HG03159 (cell line): ENCODE data around the gene LPAR1.
"Not testable (repeated sequence)": the region's sequence is repeated elsewhere in the genome, so short reads cannot be mapped to it uniquely, and the experiment has no call there.

Experiments
- ATAC-seq: cut with Tn5 transposase; IDR thresholded peaks from one replicate; pipeline ENCODE4 v1.9.1; 2021; ENCODE audit warnings: mild to moderate bottlenecking, moderate library complexity; ENCODE audit not compliant: unreplicated experiment

The LPAR1 gene

DNA sequence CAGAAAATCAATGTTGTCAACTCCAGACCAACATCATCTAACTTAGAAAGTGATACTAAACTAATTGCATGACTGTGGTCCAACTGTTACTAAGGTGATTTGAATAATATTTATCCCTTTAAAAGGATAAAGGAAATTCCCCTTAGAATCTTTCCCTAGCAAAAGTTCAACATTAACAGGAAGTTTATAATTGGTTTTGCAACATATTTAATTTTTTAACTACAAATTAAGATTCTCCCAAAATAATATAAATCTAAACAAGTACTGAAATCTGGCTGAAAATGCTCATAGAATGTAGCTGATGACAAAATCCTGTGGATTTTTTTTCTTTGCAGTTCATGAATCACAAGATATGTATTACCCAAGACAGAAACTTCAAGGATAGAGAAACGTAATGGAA, 151.4 kb downstream of the LPAR1 start:
- ATAC-seq = no peak

- no peak for ATAC-seq
Measured at GRCh38 chr9:110880189-110880588, 158.1 kb downstream of the LPAR1 start.

DNA sequence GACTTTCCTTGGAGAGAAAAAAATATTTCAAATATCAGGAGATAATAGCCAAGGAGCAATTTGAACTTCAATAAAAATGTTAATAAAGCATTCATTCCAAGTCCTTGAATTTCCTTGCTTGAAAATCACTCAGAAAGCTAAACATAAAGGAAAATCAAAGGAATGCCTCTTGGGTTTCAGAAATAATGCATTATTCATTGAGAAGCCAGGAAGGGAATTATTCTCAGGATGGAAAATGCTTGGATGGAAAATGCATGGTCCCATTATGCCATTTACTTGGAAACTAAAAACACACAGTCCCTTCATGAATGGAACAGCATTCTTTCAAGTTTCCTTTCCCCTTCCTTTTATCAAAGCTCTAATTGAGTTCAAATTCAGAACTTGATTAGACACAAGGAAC, 160.9 kb downstream of the LPAR1 start:
- ATAC-seq = no peak

DNA sequence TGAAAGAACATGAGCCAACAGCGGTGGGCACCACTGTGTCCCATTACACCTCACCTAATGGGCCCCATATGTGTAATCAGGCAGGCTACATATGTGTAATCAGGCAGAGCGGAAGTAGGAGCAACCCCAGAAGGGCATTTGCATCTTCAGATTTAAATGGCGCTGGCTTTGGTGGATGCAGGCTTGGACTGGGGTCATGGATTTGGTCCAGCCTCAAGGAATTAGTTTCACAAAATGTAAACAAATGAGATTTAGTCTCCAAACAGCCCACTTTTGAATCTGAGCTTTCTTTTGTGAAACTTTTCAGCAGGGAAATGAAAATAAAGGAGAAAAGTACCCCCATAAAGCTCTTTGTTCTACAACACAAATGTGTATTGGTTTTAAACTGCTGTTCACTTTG, 161.3 kb downstream of the LPAR1 start:
- ATAC-seq = no peak

DNA sequence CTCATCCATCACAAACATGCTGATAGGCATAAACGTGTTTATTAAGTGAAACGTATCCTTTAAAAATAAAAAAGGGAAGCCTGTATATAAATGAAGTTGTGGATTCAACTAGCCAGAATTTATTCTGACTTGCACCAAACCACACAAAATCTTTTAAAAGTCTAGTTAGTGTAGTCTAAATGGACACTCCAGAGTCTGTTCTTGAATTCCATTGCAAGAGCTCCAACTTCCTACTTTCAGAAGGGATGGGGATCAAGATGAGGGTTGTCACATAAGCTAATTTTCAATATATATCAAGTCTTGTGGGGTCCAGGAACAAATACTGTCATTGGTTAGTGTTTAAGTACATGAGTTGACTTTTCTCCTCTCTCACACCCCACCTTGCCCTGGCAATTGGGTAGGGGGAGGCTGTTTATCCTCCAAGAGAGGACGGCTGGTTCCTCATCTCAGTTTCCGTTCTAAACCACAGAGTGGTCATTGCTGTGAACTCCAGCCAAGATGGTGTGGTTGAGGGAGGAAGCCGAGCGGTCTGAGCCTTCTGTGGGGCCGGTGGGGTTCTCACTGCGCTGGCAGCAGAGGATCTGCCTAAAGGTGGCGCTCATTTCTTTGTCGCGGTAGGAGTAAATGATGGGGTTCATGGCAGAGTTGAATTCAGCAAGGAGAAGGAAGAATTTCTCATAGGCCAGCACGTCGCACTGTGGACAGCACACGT, 163.2 kb downstream of the LPAR1 start:
- ATAC-seq = peak; percentile 94

GRCh38 chr9:110872920-110873319, 165.3 kb downstream of the LPAR1 start:
- no peak for ATAC-seq

DNA sequence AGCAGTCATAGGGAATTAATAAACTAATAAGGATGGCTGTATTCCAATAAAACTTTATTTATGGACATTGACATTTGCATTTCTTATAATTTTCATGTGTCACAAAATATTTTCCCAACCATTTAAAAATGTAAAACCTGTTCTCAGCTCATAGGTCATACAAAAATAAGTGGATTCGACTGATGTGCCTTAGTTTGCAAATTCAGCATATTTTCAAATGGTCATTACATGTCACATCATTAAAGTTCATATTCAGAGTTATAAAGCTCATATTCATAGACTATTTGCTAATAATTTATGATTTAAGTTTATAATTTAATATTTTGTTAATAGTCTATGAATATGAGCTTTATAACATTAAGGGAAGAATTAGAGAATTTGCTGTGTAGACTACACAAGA, 166.5 kb downstream of the LPAR1 start:
- no peak for ATAC-seq

- no peak for ATAC-seq
Measured at GRCh38 chr9:110869931-110870330, 168.3 kb downstream of the LPAR1 start.

DNA sequence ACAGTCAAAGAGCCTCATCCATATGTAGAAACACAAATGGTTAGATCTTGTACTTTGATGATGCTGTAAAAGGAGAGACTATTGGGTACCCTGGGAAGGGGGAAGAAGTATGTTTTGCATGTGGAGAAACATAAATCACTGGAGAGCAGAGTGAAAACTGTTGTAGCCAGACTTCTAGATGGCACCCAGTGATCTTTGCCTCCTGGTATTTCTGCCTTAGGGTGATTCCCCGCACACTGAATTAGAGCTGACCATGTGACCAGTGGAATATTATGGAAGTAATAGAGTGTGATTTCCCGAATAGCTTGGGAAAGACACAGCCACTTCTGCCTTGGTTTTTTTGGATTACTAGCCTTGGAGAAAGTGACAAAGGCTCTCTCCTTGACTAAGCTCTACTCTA, 174.3 kb downstream of the LPAR1 start:
- no peak for ATAC-seq

GRCh38 chr9:110861370-110862110, 176.7 kb downstream of the LPAR1 start:
- not testable (repeated sequence) for ATAC-seq

DNA sequence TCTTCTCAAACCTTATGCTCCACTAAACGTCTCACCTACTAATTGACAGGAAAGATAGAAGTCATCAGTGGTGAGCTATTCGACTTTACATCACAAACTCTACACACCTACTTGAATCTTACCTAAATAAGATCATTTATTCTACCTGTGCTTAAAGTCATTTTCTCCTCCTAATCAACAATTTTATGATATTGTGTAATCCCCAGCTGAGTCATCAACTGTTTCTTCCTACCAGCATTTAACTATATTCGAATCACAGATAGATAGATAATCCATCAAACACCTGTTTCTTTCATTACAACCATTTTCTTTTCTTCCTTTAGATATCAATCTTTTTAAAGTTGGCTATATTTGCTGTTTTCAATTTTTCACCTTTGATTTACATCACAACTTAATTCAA, 181.5 kb downstream of the LPAR1 start:
- ATAC-seq = no peak

GRCh38 chr9:110850401-110851135, 187.7 kb downstream of the LPAR1 start:
- ATAC-seq = no peak

DNA sequence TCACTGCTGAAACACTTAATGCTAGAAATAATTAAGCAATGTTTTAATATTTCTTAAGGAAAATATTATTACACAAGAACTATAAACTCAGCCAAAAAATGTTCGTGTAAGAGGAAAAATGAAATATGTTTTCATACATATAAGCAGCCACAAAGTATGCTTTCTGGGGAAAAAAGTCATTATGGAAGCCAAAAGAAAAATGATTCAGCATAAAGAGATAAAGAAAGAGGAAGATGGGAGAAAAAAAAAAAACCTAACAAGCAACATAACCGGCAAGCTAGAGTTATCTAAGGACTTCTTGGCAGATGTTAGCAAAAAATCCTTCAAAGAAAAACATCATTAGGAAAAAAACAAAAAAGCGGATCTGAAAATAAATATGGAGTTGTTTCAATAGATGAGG, 190.6 kb downstream of the LPAR1 start:
- ATAC-seq = no peak

- no peak for ATAC-seq
Measured at GRCh38 chr9:110846215-110846614, 192.1 kb downstream of the LPAR1 start.

- no peak for ATAC-seq
Measured at GRCh38 chr9:110844121-110844520, 194.1 kb downstream of the LPAR1 start.

GRCh38 chr9:110842986-110843385, 195.3 kb downstream of the LPAR1 start:
- no peak for ATAC-seq

- no peak for ATAC-seq
Measured at GRCh38 chr9:110842169-110842568, 196.1 kb downstream of the LPAR1 start.

DNA sequence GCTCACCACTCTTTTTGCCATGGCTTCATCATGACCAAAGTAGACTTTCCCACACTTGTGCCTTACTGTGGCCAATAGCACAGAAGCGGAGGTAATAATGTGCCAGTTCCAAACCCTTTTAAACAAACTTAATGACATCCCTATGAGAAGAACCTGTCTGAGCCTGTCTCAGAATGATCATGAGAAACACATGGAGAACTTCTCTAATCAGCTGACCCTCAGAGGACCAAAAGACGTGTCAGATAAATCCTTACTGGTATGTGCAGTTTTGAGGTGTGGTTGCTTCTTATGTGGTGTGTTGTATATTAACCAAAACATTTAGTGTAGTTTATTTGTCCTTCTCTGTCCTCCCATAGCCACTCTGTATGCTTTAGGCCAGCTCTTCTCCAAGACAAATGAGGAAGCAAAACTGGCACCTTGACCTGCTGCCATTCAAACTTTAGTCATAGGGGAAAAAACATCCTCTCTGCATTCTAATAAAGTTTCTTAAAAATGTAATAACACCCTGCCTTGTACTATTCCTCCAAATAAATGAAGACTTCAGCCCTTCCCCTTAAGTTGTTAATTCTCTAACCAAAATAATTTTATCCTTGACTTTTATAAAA, 200.8 kb downstream of the LPAR1 start:
- no peak for ATAC-seq

DNA sequence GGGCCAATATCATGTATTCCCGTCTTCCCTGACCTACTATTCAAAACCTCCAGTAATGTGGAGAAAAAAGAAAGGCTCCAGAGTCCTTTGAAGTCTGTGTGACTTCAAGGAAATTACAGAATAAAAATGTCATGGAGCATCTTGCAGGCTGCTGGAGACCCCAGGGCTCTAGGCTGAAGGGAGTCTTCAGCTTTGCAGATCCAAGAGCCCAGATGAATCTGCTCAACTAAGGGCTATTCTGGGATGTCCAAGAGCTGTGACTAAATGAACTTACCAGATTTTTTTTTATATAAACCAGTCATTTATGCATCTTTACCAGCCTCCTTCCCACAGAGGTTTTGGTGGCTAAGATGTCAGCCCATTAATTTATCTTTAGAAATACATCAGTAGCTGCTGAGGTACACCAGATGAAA, 202.4 kb downstream of the LPAR1 start:
- ATAC-seq = no peak

GRCh38 chr9:110835404-110835803, 202.9 kb downstream of the LPAR1 start:
- no peak for ATAC-seq

- no peak for ATAC-seq
Measured at GRCh38 chr9:110832926-110833325, 205.3 kb downstream of the LPAR1 start.
